GM19035 (cell line): Measurements from ENCODE around the gene GALC.

Source experiments
- ATAC-seq: cut with Tn5 transposase; IDR thresholded peaks from one replicate; pipeline ENCODE4 v1.9.1; 2021; ENCODE audit not compliant: unreplicated experiment

The GALC gene

DNA sequence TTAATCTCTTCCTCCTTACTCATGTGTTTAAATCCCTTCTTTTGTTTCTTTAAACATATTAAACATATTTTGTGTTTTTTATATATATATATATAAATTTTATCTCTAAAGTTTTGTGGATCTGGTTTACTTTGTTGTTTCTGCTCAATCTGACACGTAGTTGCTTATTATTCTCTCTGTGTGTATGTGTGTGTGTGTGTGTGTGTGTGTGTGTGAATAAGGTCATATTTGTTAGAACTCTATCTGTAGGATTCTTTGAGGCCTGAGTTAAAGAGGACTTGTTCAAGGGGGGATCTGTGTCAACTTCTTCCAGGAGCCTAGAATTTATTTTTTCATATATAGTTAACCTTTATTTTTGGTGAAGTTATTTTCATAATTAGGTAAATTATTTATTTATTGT, 14.6 kb upstream of the GALC start:
- ATAC-seq = no peak

DNA sequence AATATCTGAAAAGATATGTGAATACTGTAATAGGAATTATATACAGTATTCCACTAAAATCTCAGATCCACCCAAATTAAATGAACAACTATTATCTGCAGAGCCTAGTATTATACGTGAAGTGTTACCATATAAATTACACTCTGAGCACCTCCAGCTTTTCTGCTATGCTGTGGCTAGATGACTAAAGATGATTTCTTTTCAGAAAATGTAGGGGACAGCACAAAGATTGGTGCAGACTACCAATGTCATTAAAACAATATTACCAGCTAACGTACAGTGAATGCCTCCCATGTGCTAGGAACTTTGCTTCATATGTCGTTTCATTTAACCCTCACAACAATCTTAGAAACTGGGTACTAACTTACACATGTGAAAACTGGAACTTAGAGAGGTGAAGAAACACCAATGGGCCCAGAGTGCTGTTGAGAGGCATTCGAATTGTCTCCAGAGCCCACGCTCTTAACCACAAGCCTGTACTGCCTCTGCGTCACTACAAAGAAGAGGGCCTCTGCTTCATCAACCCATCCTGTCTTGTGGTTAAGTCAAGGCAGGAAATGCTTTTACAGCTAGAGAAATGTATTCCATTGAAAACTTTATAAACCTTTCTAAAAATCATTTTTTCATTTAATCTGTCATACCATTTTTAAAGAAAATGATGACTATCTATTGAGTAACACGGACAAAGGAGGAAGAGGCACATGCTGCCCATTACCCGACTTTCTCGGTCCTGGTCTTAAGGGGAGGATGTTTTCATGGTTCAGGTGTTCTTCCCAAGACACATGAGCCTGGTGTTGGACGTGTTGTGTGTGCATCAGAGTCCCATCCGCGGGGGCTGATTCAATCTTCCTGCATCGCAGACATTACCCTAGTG, 13.2 kb upstream of the GALC start:
- ATAC-seq = peak; percentile 94

DNA sequence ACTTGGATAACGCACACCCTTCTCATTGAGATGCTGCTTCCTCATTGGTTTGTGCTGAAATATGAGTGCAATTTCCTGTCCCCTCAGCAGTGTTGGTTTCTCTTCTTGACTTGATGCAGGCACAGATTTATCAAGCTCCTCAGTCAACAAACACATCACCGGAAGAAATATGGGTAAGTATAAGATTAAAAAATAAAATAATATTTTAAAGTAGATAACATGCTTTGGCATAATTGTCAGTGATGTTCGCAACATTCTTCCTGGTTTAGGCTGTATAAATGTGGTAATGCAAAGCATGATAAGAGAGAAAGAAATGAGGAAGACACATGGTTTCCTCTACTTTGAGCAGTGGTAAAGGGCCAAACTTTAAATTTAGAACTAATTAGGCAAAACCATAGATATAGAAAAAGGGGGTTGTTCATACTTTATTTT, 12.1 kb upstream of the GALC start, which contains the start of gene GPR65:
Gene GPR65 (plus strand): TSS at position 86 of the 432 bp plus-strand sequence. CDS start 5,713 bp downstream, outside the sequence.
- peak; percentile 74 for ATAC-seq

DNA sequence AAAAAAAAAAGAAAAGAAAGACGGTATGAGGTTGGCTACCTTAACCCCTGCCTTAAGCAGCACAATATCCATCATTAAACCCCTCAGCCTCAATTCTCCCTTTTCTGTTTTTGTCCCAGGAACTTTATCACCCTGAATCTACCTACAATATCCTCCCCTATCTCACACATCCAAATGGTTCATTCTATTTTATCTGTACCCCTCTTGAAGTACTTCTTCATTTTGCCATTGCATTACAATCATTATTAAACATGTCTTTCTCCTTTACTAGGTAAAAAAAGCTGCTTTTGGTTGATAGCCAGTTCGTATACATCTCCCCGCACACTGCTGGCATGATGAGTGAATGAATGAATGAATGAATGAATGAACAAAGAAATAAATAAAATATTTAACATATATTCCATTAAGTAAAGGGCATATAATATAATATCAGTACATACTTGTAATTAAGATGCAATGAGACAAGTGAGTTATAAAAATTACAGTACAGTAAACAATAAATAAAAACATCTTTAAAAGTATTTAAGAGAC, 11.6 kb upstream of the GALC start:
- no peak for ATAC-seq

DNA sequence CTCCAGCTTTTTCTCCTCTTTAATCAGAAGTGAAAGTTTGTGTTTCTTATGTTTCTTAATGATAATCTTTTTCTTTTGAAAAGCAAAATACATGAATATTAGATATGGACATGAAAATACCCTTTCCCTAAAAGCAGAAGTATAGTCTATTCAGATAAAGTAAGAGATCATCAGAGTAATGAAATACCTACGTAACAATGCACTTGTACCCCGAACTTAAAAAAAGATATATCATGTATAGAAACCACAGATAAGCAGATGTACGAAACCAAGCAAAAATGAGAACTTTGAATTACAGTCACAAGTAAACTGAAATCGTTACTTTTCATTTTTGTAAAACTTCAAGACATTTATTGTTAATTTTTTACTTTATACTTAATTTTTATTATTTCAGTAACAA, 10.4 kb upstream of the GALC start:
- no peak for ATAC-seq

DNA sequence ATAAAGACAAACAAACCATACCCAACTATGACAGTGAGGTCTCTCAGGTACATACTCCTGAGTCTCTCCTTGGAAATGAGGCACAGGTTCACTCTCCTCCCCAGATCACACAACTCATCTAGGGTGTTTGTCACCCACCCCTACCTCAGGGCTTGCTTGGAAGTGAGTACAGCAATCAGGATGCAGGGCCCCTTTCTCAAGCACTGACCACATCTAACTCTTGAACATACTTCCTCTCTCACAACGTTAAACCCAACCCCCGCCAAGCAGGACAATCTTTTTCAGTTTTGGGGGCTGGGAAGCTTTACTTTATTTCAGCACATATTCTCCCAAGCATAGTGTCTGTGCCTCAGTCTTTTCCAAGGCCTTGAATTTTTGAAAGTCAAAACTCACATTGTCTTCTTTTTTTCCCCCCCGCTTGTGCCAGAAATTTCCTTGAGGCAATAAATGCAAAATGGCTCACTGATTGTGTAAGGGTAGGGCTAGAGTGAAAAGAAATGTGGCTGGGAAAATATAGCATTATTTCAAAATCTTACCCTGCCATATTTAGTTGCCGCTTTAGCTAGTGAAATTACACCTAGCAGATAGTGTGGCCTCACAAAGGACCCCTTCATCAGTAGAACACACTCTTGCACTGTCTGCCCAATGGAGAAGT, 9.6 kb upstream of the GALC start:
- no peak for ATAC-seq

DNA sequence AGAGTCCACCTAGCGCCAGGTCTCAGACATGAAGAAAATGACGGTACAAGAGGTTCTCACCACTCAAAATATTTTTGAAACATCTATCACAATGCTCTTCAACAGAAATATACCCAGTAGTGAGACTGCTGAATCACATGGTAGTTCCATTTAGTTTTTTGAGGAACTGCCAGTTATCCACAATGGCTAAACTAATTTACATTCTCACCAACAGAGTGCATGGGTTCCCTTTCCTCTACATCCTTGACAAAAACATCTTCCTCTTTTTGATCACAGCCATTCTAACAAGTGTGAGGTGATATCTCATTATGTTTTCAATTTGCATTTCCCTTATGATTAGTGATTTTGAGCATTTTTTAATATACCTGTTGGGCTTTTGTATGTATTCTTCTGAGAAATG, 6.3 kb upstream of the GALC start:
- no peak for ATAC-seq

DNA sequence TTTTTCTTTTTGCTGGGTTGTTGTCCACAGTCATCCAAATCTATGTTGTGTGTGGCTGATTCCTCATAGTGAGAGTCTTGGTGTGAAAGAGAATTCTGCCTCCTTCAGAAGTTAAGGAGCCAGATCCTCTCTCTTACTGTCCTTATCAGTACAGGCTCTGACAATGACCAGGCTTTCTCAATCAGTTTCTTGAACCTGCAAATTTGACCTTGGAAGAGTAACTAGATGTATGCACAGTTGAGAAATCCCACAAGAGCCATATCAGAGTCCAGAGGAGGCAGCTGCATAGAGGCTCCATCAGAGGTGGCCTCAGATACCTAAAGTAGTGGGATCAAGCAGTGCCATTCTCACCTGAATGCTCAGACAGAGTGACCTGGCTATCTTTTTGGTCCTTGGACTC, 5.5 kb upstream of the GALC start:
- ATAC-seq = no peak

DNA sequence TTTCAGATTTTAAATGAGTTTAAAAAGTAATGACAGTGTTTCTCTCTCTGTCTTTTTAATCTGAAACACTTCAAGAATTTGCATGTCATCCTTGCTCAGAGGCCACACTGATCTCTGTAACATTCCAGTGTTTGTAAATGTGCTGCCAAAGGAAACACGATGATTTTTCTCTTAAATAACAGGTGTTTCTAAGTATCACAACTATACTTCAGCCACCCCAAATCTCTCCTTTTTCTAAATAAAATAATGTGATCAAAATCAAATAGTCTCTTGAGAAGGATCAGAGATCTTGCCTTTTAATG, 3.3 kb upstream of the GALC start:
- ATAC-seq = no peak

DNA sequence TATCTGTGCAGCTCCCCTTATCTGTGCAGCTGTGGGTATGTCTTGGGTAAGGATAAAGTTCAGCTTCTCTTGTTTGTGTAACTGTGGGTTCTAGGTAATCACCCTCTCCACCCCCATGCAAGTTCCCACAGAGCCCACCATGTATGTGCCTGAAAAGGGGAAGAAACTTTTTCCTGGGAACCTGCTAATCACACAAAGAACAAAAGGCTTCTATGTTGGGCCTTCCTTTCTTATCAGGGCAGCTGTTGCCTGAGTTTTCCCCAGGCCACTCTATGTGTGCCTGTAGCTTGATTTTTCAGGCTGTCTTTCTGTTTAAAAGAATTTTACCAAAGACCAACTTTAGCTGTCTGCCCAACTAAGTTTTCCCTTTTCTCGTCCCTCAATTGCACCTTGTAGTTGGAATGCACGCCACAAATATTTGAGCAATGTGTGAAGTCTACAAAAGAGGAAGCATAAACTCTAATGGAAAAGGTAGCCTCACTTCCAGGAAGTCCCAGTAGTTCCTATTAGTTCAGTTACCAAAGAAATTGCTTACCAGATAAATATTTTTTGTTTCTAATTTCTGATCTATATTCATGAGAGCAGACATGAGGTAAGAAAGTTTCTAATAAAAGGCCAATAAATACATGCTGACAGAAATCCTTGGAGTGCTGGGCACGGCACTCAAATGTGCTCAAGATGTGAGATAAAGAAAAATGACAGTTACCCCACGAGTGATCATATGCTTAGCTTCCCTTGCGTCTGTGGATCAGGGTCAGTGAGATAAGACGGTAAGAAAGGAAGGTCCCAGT, 2.7 kb upstream of the GALC start:
- no peak for ATAC-seq

DNA sequence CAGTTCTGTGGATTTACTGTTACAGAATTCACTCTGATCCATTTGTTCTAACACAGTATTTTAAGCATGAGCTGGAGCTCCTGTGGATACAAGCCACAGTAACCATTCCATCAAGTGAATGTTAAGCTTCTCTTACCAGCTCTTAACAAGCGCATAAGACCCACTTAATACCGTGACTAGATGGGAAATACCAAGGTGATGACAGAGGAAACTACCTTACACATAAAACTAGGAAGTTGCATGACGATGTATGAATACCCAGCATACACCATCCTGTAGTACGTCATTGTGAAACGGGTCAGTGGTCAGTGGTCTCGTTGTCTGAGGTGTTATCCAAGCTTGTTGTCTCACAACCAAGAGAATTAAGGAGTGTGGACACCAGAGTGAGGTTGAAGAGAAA, 2.0 kb upstream of the GALC start:
- ATAC-seq = peak; percentile 38

DNA sequence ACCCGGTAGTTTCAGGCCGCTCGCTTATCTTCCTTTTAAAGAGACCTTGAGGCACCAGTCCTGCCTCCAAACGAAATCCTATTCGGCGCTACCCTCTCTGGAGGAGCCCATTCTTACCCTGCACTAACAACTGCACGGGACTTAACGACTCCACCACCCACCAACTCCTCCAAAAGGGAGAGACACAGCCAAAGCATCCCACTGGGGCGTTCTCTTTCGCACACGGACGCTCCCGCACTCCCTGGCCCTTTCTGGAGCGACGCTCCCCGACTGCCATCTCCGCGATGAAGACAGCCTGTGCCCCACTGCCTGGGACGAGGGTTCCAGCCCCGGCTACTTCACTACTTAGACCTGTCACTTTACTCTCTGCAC, 650 bp downstream of the GALC start:
- ATAC-seq = no peak

DNA sequence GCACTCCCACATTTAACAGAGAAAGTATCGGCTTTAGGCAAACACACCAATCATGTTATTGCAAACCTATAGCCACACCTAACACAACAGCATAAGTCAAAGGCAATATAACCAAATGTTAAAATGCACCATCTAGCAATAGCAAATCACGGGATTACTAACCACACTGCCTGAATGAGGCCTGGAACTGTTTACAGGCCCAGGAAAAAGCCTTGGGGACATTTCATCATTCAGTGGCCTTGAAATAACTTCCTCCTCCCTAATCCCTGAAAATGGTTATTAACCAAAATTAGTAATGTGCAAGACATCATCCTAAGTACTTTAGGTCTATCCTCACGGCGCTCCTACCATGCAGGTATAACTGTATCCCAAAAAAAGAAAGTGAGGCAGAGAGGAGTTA, 2.3 kb downstream of the GALC start:
- ATAC-seq = no peak

DNA sequence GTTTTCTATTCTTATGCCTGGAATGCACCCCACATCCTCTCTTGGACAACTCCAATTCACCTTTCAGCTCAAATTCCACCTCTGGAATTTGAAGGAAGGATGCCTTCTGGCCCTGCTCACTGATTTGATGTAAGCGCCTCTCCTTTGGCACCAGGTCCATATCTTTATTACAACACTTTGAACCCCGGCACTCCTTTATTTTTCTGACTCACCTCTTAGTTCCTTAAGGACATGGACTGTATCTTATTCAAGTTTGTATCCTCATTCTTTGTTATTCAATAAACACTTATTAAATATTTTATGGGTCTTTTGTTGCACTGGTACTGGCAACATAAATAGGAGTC, 3.1 kb downstream of the GALC start:
- ATAC-seq = no peak

DNA sequence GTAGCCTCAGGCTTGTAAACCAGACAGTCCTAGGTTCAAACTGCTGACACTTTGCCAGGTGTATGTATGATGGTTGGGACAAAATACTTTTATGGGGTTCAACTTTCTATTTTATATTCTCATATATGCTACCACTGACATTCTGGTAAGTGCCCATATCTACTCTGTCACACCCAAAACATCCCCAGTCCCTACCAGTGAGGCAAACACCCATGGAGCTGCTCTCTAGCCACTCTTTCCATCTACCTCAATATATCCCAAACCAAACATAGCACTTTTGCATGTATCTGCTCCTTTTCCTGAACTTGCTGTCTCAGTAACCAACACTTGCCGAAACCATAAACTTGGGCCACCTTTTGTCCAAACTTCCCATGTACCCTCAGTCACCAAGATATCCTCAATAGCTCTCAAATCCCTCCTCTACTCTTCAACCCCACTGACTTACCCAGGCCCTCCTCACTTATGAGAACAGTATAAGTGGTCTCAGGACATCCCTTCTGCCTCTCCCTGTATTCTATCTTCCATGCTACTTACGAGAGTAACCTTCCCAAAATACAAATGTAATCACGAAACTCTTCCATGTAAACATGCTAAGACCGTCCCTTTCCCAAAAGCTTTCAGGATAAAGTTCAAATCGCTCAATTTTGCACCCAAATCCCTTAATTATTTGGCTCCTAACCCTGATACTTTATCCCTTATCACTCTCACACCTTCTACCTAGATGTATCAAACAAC, 3.6 kb downstream of the GALC start:
- no peak for ATAC-seq

DNA sequence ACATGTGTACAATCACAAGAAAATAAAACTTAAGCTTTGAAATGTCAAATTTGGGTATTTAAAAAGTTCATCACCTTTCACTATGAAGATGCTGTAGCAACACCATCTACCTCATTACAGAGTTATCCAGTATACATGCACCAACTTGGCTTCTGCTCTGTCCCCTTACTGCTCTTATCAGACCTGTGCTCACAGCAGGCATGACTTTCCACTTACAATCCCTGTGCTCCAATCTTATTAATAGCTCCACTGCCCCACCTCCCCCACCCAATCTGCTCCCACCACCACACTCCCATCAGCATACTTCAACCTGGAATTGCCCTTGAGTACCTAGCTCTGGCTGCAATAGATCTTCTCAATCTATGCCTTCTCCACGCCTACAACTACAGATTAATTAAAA, 13.3 kb downstream of the GALC start:
- ATAC-seq = no peak

DNA sequence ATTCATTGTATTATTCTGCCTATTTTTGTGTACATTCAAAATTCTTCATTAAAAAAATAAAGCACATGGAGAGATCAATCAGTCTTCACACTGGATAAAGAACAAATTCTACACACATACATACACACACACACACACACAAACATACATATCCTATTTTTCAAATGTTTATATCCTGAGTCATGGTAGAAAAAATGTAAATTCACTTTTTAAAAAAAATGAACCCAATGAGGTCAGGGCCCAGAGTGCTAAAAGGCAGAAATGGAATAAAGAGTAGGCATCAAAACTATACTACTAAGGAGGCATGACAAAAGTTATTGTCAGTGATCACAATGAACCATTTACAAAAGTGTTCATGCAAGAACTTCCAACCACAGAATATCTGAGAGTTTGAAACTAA, 17.3 kb downstream of the GALC start:
- ATAC-seq = no peak

DNA sequence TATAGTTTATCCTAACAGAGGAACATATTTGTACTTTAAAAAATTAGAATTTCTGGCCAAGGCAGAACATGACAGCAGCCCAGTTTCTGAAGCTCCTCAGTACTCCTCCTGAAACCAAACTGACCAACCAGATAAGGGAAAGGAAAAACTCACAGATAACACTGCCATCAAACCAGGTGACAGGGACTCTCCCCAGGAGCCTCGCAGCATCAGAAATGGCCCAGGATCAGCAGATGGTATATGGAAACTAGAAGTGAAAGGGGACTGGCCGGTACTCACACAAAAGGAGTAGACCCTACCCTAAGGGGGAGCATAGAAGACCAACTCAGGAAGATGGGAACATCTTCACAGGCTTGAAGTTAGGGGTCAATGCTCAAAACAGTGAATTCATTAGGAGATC, 22.0 kb downstream of the GALC start:
- ATAC-seq = peak; percentile 60

DNA sequence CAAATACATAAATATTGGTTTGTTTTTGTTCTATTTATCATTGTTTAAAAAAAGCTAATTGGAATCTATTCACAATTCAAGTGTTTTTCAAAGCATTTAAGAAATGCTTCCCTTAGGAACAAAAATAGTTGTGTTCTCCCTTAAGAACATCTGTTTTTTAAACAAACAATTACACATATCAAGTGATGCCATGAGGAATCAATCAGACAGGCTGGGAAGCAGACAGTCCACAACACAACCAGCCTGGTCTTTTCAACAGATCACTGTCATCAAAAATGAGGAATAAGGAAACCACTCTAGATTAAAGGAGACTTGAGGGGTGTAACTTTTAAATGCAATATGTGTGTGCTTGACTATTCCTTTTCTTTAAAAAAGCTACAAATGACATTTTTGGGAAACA, 25.5 kb downstream of the GALC start:
- no peak for ATAC-seq

DNA sequence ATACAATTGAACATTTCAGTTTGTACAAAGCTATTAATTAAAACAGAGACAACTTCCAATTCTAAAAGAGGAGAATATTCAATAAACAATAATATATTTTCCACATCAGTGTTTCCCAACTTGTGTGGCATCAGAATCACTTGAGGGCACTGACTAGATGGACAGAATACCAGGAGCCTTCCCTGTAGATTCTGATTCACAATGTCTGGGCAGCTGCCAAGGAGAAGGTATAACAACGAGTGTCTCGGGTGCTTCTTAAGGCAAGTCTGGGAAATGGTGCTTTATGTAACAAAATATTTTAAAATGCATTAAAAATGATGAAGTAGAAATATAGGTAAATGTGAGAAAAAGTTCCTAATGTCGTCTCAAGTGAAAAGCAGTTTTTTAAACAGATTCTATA, 26.2 kb downstream of the GALC start:
- no peak for ATAC-seq

DNA sequence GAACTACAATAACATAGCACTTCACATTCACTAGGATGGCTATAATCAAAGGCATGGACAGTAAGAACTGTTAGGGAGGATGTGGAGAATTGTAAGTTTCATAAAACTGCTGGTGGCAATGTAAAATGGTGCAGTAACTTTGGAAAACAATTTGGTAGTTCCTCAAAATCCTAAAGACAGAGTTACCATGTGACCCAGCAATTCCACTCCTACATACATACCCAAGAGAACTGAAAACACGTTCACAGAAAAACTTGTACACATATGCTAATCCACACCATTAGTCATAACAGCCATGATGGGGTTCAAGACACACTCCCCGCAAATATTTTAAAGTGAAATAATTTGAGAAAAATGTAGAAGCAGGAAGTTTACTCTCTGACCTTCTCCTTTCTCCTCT, 31.7 kb downstream of the GALC start:
- no peak for ATAC-seq
